ENCODE measurements around the gene FTSJ1.
"Not testable (repeated sequence)": the region's sequence is repeated elsewhere in the genome, so short reads cannot be mapped to it uniquely, and the experiment has no call there.

Gene FTSJ1

GRCh38 chrX:48475774-48476577 lies at the start of gene FTSJ1:
TSS of gene FTSJ1 (plus strand) at chrX:48476199. CDS start at chrX:48478048, 1,849 bp downstream.
- DNase-seq = peak; percentile 76 to 80

- DNase-seq = not testable (repeated sequence)
Measured at GRCh38 chrX:48427027-48427716, 48.8 kb upstream of the FTSJ1 start.

DNA sequence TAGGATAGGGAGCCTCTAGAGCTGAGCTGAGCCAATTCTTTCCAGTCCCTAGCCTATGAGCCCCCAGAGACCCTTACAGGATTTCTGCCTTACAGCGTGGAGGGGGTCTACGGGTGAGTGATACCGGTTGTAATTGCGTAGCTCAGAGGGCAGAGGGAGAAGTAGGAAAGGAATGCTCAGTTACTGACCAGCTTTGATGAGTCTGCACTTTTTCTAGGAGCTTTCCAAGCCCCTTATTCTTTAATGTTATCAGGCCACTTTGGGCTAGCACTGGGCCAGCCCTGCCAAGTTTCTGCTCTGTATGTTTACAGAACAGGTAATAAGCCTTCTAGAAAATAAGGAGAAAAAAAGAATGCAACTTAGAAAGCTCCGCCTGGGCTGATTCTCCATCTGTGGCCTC lies 46.4 kb upstream of the FTSJ1 start:
- not testable (repeated sequence) for DNase-seq

GRCh38 chrX:48430166-48430565 lies 45.8 kb upstream of the FTSJ1 start:
- not testable (repeated sequence) for DNase-seq

GRCh38 chrX:48433713-48434112 lies 42.3 kb upstream of the FTSJ1 start:
- DNase-seq = not testable (repeated sequence)

DNA sequence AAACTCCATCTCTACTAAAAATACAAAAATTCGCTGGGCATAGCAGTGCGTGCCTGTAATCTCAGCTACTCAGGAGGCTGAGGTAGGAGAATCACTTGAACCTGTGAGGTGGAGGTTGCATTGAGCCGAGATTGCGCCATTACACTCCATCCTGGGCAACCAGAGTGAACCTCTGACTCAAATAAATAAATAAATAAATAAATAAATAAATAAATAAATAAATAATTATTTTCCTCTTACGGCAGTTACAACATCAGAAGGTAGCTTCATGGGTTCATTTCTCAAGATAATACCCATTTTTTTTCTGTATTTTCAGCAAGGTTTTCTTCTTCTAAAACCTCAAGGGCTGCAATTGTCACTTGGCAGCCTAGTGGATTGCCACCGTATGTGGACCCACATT lies 28.8 kb upstream of the FTSJ1 start:
- DNase-seq = not testable (repeated sequence)

DNA sequence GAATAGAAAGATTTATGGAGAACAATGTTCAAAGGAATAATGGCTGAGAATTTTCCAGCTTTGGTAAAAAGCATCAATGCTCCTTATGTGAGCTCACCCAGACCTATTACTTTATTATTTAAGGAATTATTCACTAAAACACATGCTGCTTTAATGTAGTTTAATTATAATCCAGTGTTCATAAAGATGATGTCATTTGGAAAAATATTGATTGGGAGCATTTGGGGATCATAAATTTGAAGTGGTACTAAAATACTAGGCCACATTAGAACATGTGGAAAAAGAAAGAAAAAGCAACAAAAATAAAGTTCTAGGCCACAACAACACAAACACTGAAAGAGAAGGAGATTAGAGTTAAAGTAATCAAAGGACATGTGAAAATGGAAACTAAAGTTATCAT lies 25.9 kb upstream of the FTSJ1 start:
- DNase-seq = no peak

- no peak for DNase-seq
Measured at GRCh38 chrX:48451708-48452107, 24.3 kb upstream of the FTSJ1 start.

DNA sequence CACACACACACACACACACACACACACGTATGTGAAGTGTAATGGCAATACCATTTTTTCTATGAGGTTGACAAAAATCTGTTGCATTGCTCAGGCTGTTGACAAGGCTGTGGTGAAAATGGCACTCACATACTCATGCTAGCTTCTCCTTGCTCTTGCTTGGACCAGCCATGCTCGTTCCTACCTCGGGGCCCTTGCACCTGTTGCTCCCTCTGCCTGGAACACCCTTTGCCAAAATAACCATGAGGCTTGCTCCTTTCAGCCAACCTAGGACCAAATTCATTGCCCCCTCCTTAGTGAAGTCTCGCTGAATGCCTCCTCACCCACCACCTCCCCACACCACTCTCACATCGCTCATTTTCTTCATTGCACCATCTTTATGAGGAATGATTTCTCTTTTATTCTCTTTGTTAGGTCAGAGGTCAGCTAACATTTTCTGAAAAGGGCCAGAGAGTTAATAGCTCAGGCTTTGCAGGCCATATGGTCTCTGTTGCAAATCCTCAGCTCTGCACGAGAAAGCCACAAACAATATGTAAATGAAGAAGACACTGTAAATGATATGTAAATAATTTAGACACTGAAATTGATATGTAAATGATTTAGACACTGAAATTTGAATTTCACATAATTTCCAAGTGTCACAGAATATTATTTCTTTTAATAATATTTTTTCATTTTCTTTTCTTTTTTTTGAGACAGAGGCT lies 19.2 kb upstream of the FTSJ1 start:
- DNase-seq = no peak

DNA sequence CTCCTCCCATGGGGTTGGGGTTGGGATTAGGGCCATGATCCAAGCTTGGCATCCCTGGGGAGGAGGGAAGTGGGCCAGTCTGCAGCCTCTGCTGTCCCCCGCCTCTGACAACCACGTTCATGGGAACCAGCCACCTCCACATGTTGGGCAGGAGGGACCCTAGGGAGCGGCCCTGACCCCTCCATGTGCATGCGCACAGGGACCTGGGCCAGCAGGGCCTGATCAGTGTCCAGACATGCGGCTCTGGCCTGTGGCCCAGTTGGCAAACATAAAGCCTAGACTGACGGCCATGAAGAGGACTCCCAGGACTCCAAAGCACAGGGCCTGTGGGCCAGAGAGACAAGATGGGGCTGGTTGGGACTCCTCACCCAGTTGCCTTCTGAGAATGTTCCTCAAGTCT lies 17.3 kb upstream of the FTSJ1 start:
- no peak for DNase-seq

- DNase-seq = no peak
Measured at GRCh38 chrX:48459483-48459882, 16.5 kb upstream of the FTSJ1 start.

DNA sequence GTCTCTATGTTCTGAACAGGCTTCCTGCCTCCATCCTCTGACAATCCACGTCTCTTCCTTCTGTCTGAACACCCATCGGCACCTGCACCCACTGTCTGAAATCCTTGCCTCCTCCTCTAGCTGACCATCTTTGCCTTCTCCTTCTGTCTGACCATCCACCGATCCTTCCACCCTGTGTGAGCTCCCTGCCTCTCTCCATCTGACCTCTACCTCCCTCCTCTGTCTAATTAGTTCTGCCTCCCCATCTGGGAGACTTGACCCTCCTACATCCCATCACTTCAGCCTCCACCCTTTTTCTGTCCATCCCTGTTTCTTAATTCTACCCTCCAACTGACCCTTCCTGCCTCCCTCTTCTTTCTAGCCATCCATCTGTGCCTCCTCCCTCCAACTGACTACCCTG lies 16.0 kb upstream of the FTSJ1 start:
- DNase-seq = no peak

DNA sequence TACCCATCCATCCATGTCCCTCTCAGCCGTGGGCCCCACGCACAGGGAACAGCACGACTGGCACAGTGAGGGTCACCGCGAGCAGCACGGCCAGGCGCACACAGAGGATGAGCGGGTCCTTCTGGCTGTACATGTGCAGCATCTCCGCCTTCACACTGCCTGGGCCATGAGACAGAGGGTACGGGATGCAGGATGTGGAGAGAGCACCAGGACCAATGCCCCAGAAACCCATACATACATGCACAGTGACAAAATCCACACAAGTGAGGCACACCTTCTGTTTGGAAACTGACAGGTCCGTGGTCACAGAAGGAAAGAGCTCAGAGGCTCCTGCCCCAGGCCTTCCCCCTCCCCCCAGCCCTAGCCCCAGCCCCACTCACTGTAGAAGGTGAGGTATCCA lies 15.4 kb upstream of the FTSJ1 start:
- DNase-seq = no peak

DNA sequence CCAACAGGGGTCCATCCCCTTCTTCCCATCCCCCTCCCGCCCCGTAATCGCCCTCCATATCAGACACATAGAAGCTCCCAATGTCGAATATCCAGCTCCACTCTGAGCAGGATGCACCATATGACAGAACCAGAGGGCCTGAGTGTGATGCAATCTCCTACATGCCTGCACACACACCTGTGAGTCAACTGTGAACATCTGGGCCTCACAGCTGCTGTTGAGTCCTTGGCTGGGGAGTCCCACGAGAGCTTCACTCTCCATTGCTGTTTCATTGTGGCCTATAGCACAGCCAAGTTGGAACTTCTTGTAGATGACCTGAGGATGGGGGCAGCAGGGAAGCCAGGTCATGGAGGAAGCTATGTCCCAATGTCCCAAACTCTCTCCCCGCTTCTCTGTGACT lies 14.2 kb upstream of the FTSJ1 start:
- DNase-seq = no peak

GRCh38 chrX:48465336-48465933 lies 10.6 kb upstream of the FTSJ1 start:
- no peak for DNase-seq

GRCh38 chrX:48466696-48467095 lies 9.3 kb upstream of the FTSJ1 start:
- DNase-seq = no peak

DNA sequence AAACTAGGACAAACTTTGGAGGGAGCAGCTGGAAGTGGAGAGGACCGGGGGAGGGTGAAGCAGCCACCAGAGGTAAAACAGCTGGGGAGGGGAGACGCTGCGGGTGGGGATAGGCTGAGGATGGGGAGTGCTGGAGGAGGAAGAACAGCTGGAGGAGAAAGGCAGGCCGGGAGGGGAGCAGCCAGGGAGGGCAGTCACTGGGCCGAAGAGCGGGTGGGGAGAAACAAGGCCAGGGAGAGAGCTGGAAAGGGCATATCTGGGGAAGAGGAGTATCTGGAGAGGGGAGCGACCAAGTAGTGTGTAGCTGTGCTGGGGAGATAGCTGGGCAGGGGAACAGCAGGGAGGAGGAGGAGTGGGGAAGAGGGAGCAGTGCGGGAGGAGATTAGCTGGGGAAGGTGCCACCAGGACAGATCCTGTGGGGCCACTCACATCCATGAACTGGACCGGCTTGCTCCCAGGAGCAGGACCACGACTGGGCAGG lies 8.7 kb upstream of the FTSJ1 start:
- no peak for DNase-seq

DNA sequence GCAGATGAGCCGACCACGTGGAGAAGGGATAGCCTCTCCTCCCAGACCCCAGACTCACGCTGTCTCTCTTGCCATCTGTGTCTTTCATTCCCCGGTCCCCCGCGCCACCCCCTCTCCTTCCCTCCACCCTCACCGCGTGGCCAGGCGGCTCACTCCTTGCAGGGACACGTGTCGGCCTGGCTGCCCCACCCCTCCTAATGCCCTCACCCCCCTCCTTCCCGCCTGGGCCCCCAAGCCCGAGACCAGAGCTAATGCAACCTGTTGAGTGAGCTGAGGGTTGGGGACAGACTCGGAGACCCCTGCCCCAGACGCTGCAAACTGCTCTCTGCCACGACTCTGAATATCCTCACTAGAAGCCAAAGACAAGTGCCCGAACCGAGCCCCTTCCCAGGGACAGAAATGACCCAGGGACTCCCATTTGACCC lies 7.7 kb upstream of the FTSJ1 start:
- peak in 1 of 2 experiments; percentile 2 for DNase-seq

DNA sequence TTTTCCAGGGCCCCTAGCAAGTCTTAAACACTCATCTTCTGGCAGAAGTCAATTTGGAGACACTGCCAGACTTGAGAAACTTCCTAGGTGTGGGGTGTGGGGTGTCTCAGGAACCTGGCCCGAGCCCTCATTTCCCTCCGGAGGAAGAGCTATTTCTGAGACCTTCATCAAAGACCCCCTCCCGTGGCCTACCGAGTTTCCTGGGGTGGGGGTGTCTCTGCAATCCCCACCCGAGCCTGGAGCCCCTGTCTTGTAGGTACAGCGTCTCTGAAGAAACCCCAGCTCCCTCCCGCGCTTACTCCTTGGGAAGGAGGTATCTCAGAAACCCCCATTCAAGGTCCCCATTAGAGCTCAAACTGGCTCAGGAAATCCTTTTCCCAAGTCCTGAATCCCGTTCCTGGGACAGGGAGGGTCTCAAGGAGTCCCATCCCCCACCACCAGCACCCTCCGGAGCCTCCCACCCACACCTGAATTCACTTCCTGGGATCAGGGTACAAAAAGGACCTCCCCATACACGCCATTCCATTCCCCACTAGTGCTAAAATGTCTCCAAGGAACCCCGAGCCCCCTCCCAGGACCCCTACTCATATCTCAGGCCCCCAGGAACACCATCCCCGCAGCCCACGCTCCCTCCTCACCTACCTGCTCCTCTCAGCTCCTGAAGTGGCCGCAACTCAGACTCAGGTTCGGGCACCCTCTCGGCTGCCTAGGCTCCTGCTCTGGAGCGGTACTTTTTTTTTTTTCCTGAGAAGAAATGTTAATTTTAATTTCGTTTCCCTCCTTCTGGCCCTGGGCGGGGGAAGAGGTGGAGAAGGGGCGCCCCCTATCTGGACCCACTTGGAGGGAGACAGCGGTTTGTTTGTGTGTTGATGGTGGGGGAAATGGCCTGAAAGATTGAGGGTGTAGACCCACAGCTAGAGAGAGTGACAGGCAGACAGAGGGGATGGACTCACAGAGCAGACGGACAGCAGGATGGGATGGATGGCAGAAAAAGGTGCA lies 7.0 kb upstream of the FTSJ1 start:
- DNase-seq = no peak

- DNase-seq = no peak
Measured at GRCh38 chrX:48470110-48470832, 5.7 kb upstream of the FTSJ1 start, which contains the start of gene SLC38A5. TSS of gene SLC38A5 (minus strand) at chrX:48470260. CDS start at chrX:48467924, 2,336 bp downstream.

DNA sequence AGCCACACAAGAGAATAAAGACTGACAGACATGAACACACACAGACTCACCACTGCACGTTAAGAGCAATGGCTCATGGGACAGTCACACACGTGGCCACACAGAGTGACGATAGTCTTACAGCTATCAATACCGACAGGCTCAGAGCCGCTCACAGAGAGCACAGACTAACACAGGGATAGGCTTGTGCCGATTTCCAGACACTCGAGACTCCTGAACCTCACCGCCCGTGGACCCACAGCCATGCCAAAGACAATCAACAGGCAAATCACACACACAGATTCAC lies 5.2 kb upstream of the FTSJ1 start:
- DNase-seq = no peak

All from AML-193 (cell line).